T-helper 1 cell (primary cell): ENCODE data around the gene SMCO3.

Experiments
- DNase-seq, 5 donors: peaks; one replicate each; pipeline ENCODE4 v3.0.0-alpha.2; 2012 to 2020

Gene SMCO3

GRCh38 chr12:14826491-14826890 is 12.5 kb upstream of the SMCO3 start:
- no peak for DNase-seq

- no peak for DNase-seq
These were observed 11.3 kb upstream of the SMCO3 start for GRCh38 chr12:14825256-14825655.

- no peak for DNase-seq
These were observed 10.1 kb upstream of the SMCO3 start for GRCh38 chr12:14824012-14824634.

- no peak for DNase-seq
These were observed 2.5 kb downstream of the SMCO3 start for GRCh38 chr12:14811486-14811885.

- DNase-seq, result no peak
These were observed 3.0 kb downstream of the SMCO3 start for GRCh38 chr12:14810953-14811483.

GRCh38 chr12:14810167-14810952 is 3.6 kb downstream of the SMCO3 start:
- no peak for DNase-seq

- DNase-seq, result no peak
These were observed 10.2 kb downstream of the SMCO3 start for GRCh38 chr12:14803830-14804160.

- peak; percentile 71 to 96 (median 85) for DNase-seq
These were observed 10.8 kb downstream of the SMCO3 start, which contains the start of the genes C12orf60 and WBP11 for GRCh38 chr12:14803011-14803829. Gene C12orf60 (plus strand): TSS chr12:14803670. CDS start chr12:14822936, 19,266 bp downstream. Gene WBP11 (minus strand): TSS chr12:14803478. CDS start chr12:14801383, 2,095 bp downstream.

- DNase-seq, result no peak
These were observed 11.3 kb downstream of the SMCO3 start for GRCh38 chr12:14802721-14803010.

GRCh38 chr12:14802247-14802646 is 11.7 kb downstream of the SMCO3 start:
- DNase-seq, result no peak

GRCh38 chr12:14795028-14795448 is 18.9 kb downstream of the SMCO3 start:
- no peak for DNase-seq

- no peak for DNase-seq
These were observed 28.4 kb downstream of the SMCO3 start for GRCh38 chr12:14785568-14785967.

GRCh38 chr12:14784471-14784870 is 29.5 kb downstream of the SMCO3 start:
- no peak for DNase-seq

- DNase-seq, result no peak
These were observed 31.2 kb downstream of the SMCO3 start for GRCh38 chr12:14782756-14783155.

- DNase-seq, result no peak
These were observed 32.4 kb downstream of the SMCO3 start for GRCh38 chr12:14781563-14781962.

- DNase-seq, result no peak
These were observed 33.1 kb downstream of the SMCO3 start for GRCh38 chr12:14780859-14781258.

GRCh38 chr12:14779834-14780233 is 34.1 kb downstream of the SMCO3 start:
- DNase-seq, result no peak

GRCh38 chr12:14777271-14777670 is 36.7 kb downstream of the SMCO3 start:
- no peak for DNase-seq

GRCh38 chr12:14776236-14776961 is 37.6 kb downstream of the SMCO3 start:
- DNase-seq, result peak in 1 of 5 donors; percentile 22

GRCh38 chr12:14775636-14775980 is 38.4 kb downstream of the SMCO3 start:
- peak in 1 of 5 donors; percentile 37 for DNase-seq

GRCh38 chr12:14774906-14775635 is 38.9 kb downstream of the SMCO3 start:
- peak in 3 of 5 donors; percentile 14 to 39 (median 14) for DNase-seq
